DMS53 (cell line): ENCODE results near the gene AGMO.
"Not testable (repeated sequence)": the region's sequence is repeated elsewhere in the genome, so short reads cannot be mapped to it uniquely, and the experiment has no call there.

ENCODE experiments used
- DNase-seq: peaks from one replicate; lab custom pipeline; 2025; lab: John Stamatoyannopoulos, UW

AGMO gene

GRCh38 chr7:15314922-15315321 is 246.9 kb downstream of the AGMO start:
- DNase-seq: no peak

GRCh38 chr7:15313361-15313760 is 248.5 kb downstream of the AGMO start:
- DNase-seq: no peak

GRCh38 chr7:15309872-15310271 is 251.9 kb downstream of the AGMO start:
- DNase-seq: no peak

- DNase-seq: no peak
Measured at GRCh38 chr7:15308821-15309220, 253.0 kb downstream of the AGMO start.

- no peak for DNase-seq
Measured at GRCh38 chr7:15306296-15306695, 255.5 kb downstream of the AGMO start.

- DNase-seq: peak; percentile 81
Measured at GRCh38 chr7:15305002-15305600, 256.7 kb downstream of the AGMO start.

- DNase-seq: no peak
Measured at GRCh38 chr7:15303357-15303756, 258.5 kb downstream of the AGMO start.

GRCh38 chr7:15300986-15301385 is 260.8 kb downstream of the AGMO start:
- DNase-seq: not testable (repeated sequence)

GRCh38 chr7:15292138-15292537 is 269.7 kb downstream of the AGMO start:
- no peak for DNase-seq

- no peak for DNase-seq
Measured at GRCh38 chr7:15291699-15292098, 270.1 kb downstream of the AGMO start.

GRCh38 chr7:15288741-15289140 is 273.1 kb downstream of the AGMO start:
- no peak for DNase-seq

GRCh38 chr7:15284396-15284795 is 277.4 kb downstream of the AGMO start:
- no peak for DNase-seq

GRCh38 chr7:15280078-15280733 is 281.6 kb downstream of the AGMO start:
- no peak for DNase-seq

- no peak for DNase-seq
Measured at GRCh38 chr7:15279640-15280039, 282.2 kb downstream of the AGMO start.

GRCh38 chr7:15257689-15258088 is 304.1 kb downstream of the AGMO start:
- DNase-seq: no peak

GRCh38 chr7:15252181-15252580 is 309.6 kb downstream of the AGMO start:
- no peak for DNase-seq

GRCh38 chr7:15248514-15248913 is 313.3 kb downstream of the AGMO start:
- DNase-seq: no peak

- DNase-seq: no peak
Measured at GRCh38 chr7:15245831-15246230, 316.0 kb downstream of the AGMO start.

- no peak for DNase-seq
Measured at GRCh38 chr7:15239801-15240200, 322.0 kb downstream of the AGMO start.

GRCh38 chr7:15236952-15237351 is 324.9 kb downstream of the AGMO start:
- DNase-seq: no peak

- no peak for DNase-seq
Measured at GRCh38 chr7:15234431-15234830, 327.4 kb downstream of the AGMO start.

GRCh38 chr7:15228831-15229230 is 333.0 kb downstream of the AGMO start:
- DNase-seq: no peak

GRCh38 chr7:15225981-15226380 is 335.8 kb downstream of the AGMO start:
- no peak for DNase-seq

GRCh38 chr7:15219758-15220157 is 342.1 kb downstream of the AGMO start:
- DNase-seq: no peak
